Endothelial cell of umbilical vein (primary cell): Measurements from ENCODE around the gene ASB7.

ENCODE experiments used
- CTCF ChIP-seq, 2 donors: IDR thresholded peaks; 1 replicate in 1 of 2; 2 replicates in 1 of 2; pipeline ENCODE4 v1.5.1; 2011; ENCODE audit warnings: low read length in 2 of 2, mild to moderate bottlenecking in 2 of 2, moderate library complexity in 2 of 2, control low read depth in 1 of 2, inconsistent platforms in 1 of 2, low read depth in 1 of 2; ENCODE audit not compliant: insufficient read depth in 1 of 2; ENCODE audit errors: extremely low read depth in 1 of 2
- EZH2 ChIP-seq: IDR thresholded peaks from 2 replicates; pipeline ENCODE4 v1.6.1; 2012; ENCODE audit warnings: borderline replicate concordance, low read depth, mild to moderate bottlenecking, moderate library complexity, low read length, inconsistent platforms; ENCODE audit not compliant: severe bottlenecking
- JUN ChIP-seq: IDR thresholded peaks from 2 replicates; pipeline ENCODE4 v1.6.1; 2011; ENCODE audit warnings: borderline replicate concordance, low read depth; ENCODE audit not compliant: insufficient read length, insufficient read depth
- MAX ChIP-seq: IDR thresholded peaks from 2 replicates; pipeline ENCODE4 v1.6.1; 2011; ENCODE audit not compliant: insufficient read depth, insufficient read length
- MYC ChIP-seq: IDR thresholded peaks from one replicate; pipeline ENCODE4 v1.6.1; 2011; ENCODE audit warnings: mild to moderate bottlenecking, low read depth, low read length
- POLR2A ChIP-seq: IDR thresholded peaks from 2 replicates; pipeline ENCODE4 v1.6.1; 2012; ENCODE audit warnings: low read depth, mild to moderate bottlenecking, control low read depth, low read length
- POLR2AphosphoS5 ChIP-seq: IDR thresholded peaks from 2 replicates; pipeline ENCODE4 v1.6.1; 2012; ENCODE audit warnings: low read depth, mild to moderate bottlenecking, control low read depth, low read length, moderate library complexity; ENCODE audit not compliant: insufficient read depth

- TF ChIP-seq CTCF (IDR thresholded peaks at IDR 0.05; ENCODE audit: extremely low read depth in 1 of 2, insufficient read depth in 1 of 2, low read depth in 1 of 2, low read length in 2 of 2) (peak; percentile 50 to 60), POLR2AphosphoS5 (no peak), POLR2A (no peak), MAX (no peak), MYC (no peak), EZH2 (no peak), JUN (no peak)
These were observed 69.6 kb downstream of the ASB7 start for GRCh38 chr15:100671858-100672543.
